HG03442 (cell line): ENCODE data around the gene GALNT11.
"Not testable (repeated sequence)": the region's sequence is repeated elsewhere in the genome, so short reads cannot be mapped to it uniquely, and the experiment has no call there.

Experiments
- ATAC-seq: cut with Tn5 transposase; IDR thresholded peaks from one replicate; pipeline ENCODE4 v1.9.1; 2021; ENCODE audit warnings: mild to moderate bottlenecking, moderate library complexity; ENCODE audit not compliant: unreplicated experiment

GALNT11 gene

GRCh38 chr7:152074673-152075072, 49.2 kb downstream of the GALNT11 start:
- no peak for ATAC-seq

GRCh38 chr7:152075379-152075778, 49.9 kb downstream of the GALNT11 start:
- not testable (repeated sequence) for ATAC-seq

GRCh38 chr7:152076324-152076821, 50.9 kb downstream of the GALNT11 start:
- ATAC-seq: no peak

GRCh38 chr7:152076940-152077933, 51.8 kb downstream of the GALNT11 start:
- no peak for ATAC-seq

- ATAC-seq: no peak
These were observed 52.6 kb downstream of the GALNT11 start for GRCh38 chr7:152078025-152078424.

GRCh38 chr7:152078786-152079185, 53.3 kb downstream of the GALNT11 start:
- ATAC-seq: no peak

GRCh38 chr7:152081088-152081487, 55.6 kb downstream of the GALNT11 start:
- no peak for ATAC-seq

GRCh38 chr7:152082073-152082721, 56.7 kb downstream of the GALNT11 start:
- ATAC-seq: not testable (repeated sequence)

- no peak for ATAC-seq
These were observed 59.7 kb downstream of the GALNT11 start for GRCh38 chr7:152085131-152085530.

GRCh38 chr7:152086513-152086912, 61.0 kb downstream of the GALNT11 start:
- no peak for ATAC-seq

- ATAC-seq: no peak
These were observed 63.7 kb downstream of the GALNT11 start for GRCh38 chr7:152089183-152089582.

GRCh38 chr7:152090747-152091146, 65.3 kb downstream of the GALNT11 start:
- no peak for ATAC-seq

GRCh38 chr7:152093717-152094116, 68.2 kb downstream of the GALNT11 start:
- ATAC-seq: no peak

GRCh38 chr7:152095771-152096170, 70.3 kb downstream of the GALNT11 start:
- ATAC-seq: no peak

GRCh38 chr7:152097330-152097729, 71.9 kb downstream of the GALNT11 start:
- no peak for ATAC-seq

GRCh38 chr7:152103066-152103465, 77.6 kb downstream of the GALNT11 start:
- ATAC-seq: no peak

GRCh38 chr7:152103691-152104090, 78.2 kb downstream of the GALNT11 start:
- ATAC-seq: no peak

- no peak for ATAC-seq
These were observed 79.7 kb downstream of the GALNT11 start for GRCh38 chr7:152105205-152105604.

GRCh38 chr7:152106990-152107389, 81.5 kb downstream of the GALNT11 start:
- ATAC-seq: no peak

- no peak for ATAC-seq
These were observed 82.5 kb downstream of the GALNT11 start for GRCh38 chr7:152107945-152108344.

GRCh38 chr7:152108359-152108758, 82.9 kb downstream of the GALNT11 start:
- ATAC-seq: no peak

GRCh38 chr7:152112829-152113228, 87.4 kb downstream of the GALNT11 start:
- ATAC-seq: no peak
